ENCODE measurements around the gene CNBP.

Gene CNBP

DNA sequence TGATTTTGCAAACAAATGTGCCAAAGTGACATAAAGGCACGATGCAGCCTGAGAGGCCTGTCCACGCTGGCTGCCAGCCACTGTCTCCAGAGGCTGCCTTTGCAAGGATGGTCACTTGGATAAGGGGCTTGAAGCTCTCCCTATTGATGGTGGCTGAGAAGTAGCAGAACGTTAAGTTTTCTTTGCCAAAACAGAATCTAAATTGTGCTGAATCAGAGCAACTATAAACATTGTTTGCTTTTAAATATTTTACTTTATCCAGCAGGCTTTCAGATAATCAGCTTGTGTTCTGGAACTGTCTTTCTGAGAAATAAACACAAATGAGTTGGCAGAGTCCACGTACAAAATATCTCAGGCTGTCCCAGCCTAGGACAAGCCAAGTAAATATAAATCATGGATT, 23.8 kb upstream of the CNBP start:
- no peak overlapping the region for H3K4me3 Mint-ChIP-seq
- H3K27ac Mint-ChIP-seq, result peak overlapping the region; percentile 84 to 97 (median 93)
- no peaks in the 10 kb centered on the region for H3K9me3 Mint-ChIP-seq
- no peaks in the 10 kb centered on the region for H3K36me3 Mint-ChIP-seq (ENCODE audit: low read depth)
- peaks cover 18% of the 10 kb centered on the region for H3K4me1 Mint-ChIP-seq
- TF ChIP-seq, protein P1, sequence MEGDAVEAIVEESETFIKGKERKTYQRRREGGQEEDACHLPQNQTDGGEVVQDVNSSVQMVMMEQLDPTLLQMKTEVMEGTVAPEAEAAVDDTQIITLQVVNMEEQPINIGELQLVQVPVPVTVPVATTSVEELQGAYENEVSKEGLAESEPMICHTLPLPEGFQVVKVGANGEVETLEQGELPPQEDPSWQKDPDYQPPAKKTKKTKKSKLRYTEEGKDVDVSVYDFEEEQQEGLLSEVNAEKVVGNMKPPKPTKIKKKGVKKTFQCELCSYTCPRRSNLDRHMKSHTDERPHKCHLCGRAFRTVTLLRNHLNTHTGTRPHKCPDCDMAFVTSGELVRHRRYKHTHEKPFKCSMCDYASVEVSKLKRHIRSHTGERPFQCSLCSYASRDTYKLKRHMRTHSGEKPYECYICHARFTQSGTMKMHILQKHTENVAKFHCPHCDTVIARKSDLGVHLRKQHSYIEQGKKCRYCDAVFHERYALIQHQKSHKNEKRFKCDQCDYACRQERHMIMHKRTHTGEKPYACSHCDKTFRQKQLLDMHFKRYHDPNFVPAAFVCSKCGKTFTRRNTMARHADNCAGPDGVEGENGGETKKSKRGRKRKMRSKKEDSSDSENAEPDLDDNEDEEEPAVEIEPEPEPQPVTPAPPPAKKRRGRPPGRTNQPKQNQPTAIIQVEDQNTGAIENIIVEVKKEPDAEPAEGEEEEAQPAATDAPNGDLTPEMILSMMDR (IDR thresholded peaks at IDR 0.05; ENCODE audit: unreplicated experiment in 3 of 3), result no peak
- no peaks in the 10 kb centered on the region for H3K27me3 Mint-ChIP-seq (ENCODE audit: low read depth)

DNA sequence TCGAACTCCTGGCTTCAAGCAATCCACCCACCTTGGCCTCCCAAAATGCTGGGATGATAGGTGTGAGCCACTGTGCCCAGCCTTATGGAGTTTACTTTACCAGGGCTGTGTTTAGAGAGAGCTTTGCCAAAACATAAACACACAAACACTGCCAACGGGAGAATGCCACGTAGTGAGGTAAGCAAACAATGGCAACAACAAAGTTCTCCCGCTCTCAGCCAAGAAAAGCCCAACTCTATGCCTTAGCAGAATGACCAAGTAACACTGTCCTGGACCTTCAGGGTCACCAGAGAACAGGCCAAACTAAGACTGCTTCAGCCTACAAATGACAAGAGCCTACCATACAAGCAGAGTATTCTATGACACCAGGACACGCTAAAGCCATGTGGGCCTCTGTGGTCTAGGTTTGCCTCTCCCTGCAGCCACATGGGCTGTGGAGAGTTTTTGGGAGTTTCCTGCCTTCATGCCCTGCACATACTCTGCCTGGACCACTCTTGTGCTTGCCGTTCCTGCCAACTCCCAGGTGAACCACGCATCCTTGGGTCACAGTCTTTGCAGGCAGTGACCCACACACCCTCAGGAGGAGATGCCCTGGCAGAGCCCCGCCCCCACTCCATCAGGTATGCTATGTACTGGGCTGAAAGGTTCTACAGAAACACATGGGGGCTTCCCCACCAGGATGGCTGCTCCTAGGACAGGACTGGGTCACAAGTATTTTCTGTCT, 21.6 kb upstream of the CNBP start:
- Mint-ChIP-seq H3K4me1 (peaks cover 10% of the 10 kb centered on the region), H3K27ac (no peak overlapping the region), H3K27me3 (ENCODE audit: low read depth) (no peaks in the 10 kb centered on the region), H3K4me3 (no peak overlapping the region), H3K9me3 (no peaks in the 10 kb centered on the region), H3K36me3 (ENCODE audit: low read depth) (no peaks in the 10 kb centered on the region)
- TF ChIP-seq, protein P1 (IDR thresholded peaks at IDR 0.05; ENCODE audit: unreplicated experiment in 3 of 3), result no peak

DNA sequence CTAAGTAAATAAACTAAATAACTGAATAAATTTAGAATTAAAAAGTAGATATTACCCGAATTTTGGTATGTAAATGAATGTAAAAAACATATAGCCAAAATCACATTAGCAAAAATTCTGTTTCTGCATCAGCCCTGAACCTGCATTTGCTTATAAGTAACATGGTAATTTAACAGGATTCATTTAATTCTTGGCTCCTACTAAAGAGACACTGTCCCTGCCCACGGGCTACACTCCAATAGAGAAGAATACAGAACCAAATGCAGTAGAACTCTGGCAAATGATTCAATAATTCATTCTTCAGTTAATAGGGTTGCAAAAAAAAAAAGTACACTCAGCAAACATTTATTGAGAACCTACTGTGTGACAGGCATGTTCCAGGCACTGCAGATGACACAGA, 20.8 kb upstream of the CNBP start:
- H3K4me3 Mint-ChIP-seq, result no peak overlapping the region
- TF ChIP-seq, protein P1 (IDR thresholded peaks at IDR 0.05; ENCODE audit: unreplicated experiment in 3 of 3), result no peak
- H3K27ac Mint-ChIP-seq, result no peak overlapping the region
- no peaks in the 10 kb centered on the region for H3K27me3 Mint-ChIP-seq (ENCODE audit: low read depth)
- no peaks in the 10 kb centered on the region for H3K9me3 Mint-ChIP-seq
- H3K4me1 Mint-ChIP-seq, result peaks cover 7% of the 10 kb centered on the region
- no peaks in the 10 kb centered on the region for H3K36me3 Mint-ChIP-seq (ENCODE audit: low read depth)

DNA sequence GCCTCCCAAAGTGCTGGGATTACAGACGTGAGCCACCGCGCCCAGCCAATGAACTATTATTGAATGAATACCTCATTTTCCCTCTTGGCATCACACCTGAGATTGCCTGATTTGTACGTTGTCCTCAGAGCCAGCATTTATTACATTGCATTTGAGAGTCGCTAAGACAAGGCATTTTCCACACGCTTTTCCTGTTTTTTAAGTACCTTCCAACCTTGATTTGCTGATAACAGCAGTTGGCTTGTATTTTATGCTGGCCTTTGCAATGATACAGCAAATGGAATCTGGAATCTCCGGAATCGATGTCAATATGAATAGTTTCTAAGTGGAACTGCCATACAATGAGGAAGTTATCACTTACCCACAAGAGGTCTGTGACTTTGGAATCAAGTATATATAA, 15.7 kb upstream of the CNBP start:
- no peak overlapping the region for H3K27ac Mint-ChIP-seq
- H3K4me1 Mint-ChIP-seq, result no peaks in the 10 kb centered on the region
- H3K36me3 Mint-ChIP-seq (ENCODE audit: low read depth), result no peaks in the 10 kb centered on the region
- no peak overlapping the region for H3K4me3 Mint-ChIP-seq
- H3K27me3 Mint-ChIP-seq (ENCODE audit: low read depth), result no peaks in the 10 kb centered on the region
- H3K9me3 Mint-ChIP-seq, result no peaks in the 10 kb centered on the region
- TF ChIP-seq, protein P1 (IDR thresholded peaks at IDR 0.05; ENCODE audit: unreplicated experiment in 3 of 3), result no peak

DNA sequence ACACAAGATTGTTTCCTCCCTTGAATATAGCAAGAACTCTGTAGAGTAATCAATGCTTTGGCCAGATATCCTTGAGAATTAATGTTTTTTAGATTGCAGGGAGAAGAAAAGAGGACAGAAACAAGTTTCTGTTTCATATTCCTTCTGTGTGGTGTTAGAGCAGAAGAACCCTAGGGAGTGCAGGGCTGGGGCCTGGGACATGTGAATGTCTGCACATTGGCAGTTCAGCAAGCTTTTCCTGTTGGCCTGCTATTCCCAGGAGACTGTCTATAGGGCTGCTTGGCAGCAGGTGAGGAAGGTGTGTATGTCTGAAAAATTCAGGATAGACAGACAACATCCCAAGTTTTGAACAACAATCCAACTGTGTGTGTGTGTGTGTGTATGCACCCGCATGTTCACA, 13.6 kb upstream of the CNBP start:
- Mint-ChIP-seq H3K27me3 (ENCODE audit: low read depth) (no peaks in the 10 kb centered on the region), H3K27ac (no peak overlapping the region), H3K9me3 (no peaks in the 10 kb centered on the region), H3K4me3 (no peak overlapping the region), H3K36me3 (ENCODE audit: low read depth) (no peaks in the 10 kb centered on the region), H3K4me1 (no peaks in the 10 kb centered on the region)
- TF ChIP-seq, protein P1 (IDR thresholded peaks at IDR 0.05; ENCODE audit: unreplicated experiment in 3 of 3), result no peak

DNA sequence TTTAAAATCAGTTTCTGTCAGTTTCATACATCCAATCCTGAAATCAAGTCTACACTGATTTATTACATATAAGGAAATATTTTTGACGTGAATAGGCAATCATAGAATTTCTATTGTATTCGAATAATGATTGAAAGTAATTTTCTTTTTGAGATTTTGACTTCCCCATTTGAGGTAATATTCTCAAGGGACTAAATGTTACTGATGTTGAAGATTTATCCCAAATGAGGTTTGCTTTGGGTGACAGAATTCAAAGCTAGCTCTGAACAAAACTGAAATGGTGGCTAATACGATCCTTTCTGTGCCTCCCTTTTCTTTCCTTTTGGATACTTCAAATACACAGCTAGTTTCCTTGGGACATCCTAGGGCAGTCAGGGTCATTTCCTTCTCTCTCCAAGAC, 12.9 kb upstream of the CNBP start:
- H3K36me3 Mint-ChIP-seq (ENCODE audit: low read depth), result no peaks in the 10 kb centered on the region
- H3K27me3 Mint-ChIP-seq (ENCODE audit: low read depth), result no peaks in the 10 kb centered on the region
- no peaks in the 10 kb centered on the region for H3K4me1 Mint-ChIP-seq
- H3K9me3 Mint-ChIP-seq, result no peaks in the 10 kb centered on the region
- TF ChIP-seq, protein P1 (IDR thresholded peaks at IDR 0.05; ENCODE audit: unreplicated experiment in 3 of 3), result no peak
- no peak overlapping the region for H3K4me3 Mint-ChIP-seq
- no peak overlapping the region for H3K27ac Mint-ChIP-seq

Measured in nephron (organoid).